IMR-90 (cell line): ENCODE data around the gene CELA1. TPM values are rescaled to one million over a fixed set of nuclear protein-coding genes. Genes with fewer than 3 reads are reported as not detected.

Experiments used
- ATAC-seq: fragments of 200-7000 bp; cut with Tn5 transposase; 2 replicates; pipeline ENCODE4 v1.9.1; 2020; ENCODE audit warnings: low read depth, mild to moderate bottlenecking, moderate library complexity
- BruUV-seq: library from RNA; stranded (reverse); fragments of 400-500 nt; replicated peaks from 2 replicates; lab custom pipeline; 2021; lab: Mats Ljungman, UMichigan
- CTCF ChIA-PET: fragments of 300-600 bp; formaldehyde crosslinking; extraction: SDS; loops from one replicate; lab custom pipeline; 2021; ENCODE audit warnings: antibody characterized with exemption; lab: Yijun Ruan, JAX
- POLR2A ChIA-PET: fragments of 300-600 bp; sonication (Branson Sonifier 250); formaldehyde crosslinking; loops from one replicate; lab custom pipeline; 2022; ENCODE audit warnings: antibody characterized with exemption; ENCODE audit not compliant: unreplicated experiment; lab: Charles Lee
- DNase-seq: peaks from one replicate; pipeline ENCODE4 v3.0.0; 2013
- H2AFZ ChIP-seq: replicated peaks from 2 replicates; pipeline ENCODE3; 2013; ENCODE audit warnings: low read length, mild to moderate bottlenecking; ENCODE audit not compliant: poor library complexity
- H2AK5ac ChIP-seq: 2 replicates; pipeline ENCODE4 v1.6.1; 2013; ENCODE audit warnings: low read depth, low read length, inconsistent platforms
- H2AK9ac ChIP-seq: replicated peaks from 2 replicates; pipeline ENCODE3; 2013; ENCODE audit warnings: mild to moderate bottlenecking, low read depth, low read length, moderate library complexity; ENCODE audit not compliant: poor library complexity
- H2BK120ac ChIP-seq: 2 replicates; pipeline ENCODE4 v1.6.1; 2013; ENCODE audit warnings: low read depth, low read length, inconsistent platforms
- H2BK15ac ChIP-seq: 3 replicates; pipeline ENCODE4 v1.6.1; 2013; ENCODE audit warnings: low read depth, low read length, inconsistent platforms
- H2BK20ac ChIP-seq: 2 replicates; pipeline ENCODE4 v1.6.1; 2013; ENCODE audit warnings: low read depth, mild to moderate bottlenecking, inconsistent platforms, low read length, moderate library complexity
- H2BK5ac ChIP-seq: 2 replicates; pipeline ENCODE4 v1.6.1; 2013; ENCODE audit warnings: mild to moderate bottlenecking, low read depth, low read length, inconsistent platforms; ENCODE audit not compliant: poor library complexity, severe bottlenecking
- H3K14ac ChIP-seq: replicated peaks from 2 replicates; pipeline ENCODE4 v1.6.1; 2013; ENCODE audit warnings: low read depth, low read length, inconsistent platforms
- H3K18ac ChIP-seq: 2 replicates; pipeline ENCODE4 v1.6.1; 2013; ENCODE audit warnings: low read depth, low read length, control low read depth
- H3K23ac ChIP-seq: 2 replicates; pipeline ENCODE4 v1.6.1; 2013; ENCODE audit warnings: low read depth, low read length, inconsistent platforms
- H3K27ac ChIP-seq: 2 replicates; pipeline ENCODE4 v1.5.1; 2013; ENCODE audit warnings: mild to moderate bottlenecking, control low read depth, low read length; ENCODE audit not compliant: insufficient read depth
- H3K27me3 ChIP-seq: 2 replicates; pipeline ENCODE4 v1.6.1; 2013; ENCODE audit warnings: low read length; ENCODE audit not compliant: control insufficient read depth, insufficient read depth
- H3K36me3 ChIP-seq: 2 replicates; pipeline ENCODE4 v1.6.1; 2013; ENCODE audit warnings: low read length, mixed read lengths; ENCODE audit not compliant: control insufficient read depth, insufficient read depth
- H3K4ac ChIP-seq: 2 replicates; pipeline ENCODE4 v1.6.1; 2013; ENCODE audit warnings: low read depth, low read length, inconsistent platforms
- H3K4me1 ChIP-seq: 2 replicates; pipeline ENCODE4 v1.6.1; 2013; ENCODE audit warnings: low read length, mixed read lengths; ENCODE audit not compliant: control insufficient read depth, insufficient read depth
- H3K4me2 ChIP-seq: 2 replicates; pipeline ENCODE4 v1.6.1; 2013; ENCODE audit warnings: low read depth, mild to moderate bottlenecking, control low read depth, low read length, moderate library complexity
- H3K4me3 ChIP-seq: 2 replicates; pipeline ENCODE4 v1.5.1; 2013; ENCODE audit warnings: low read depth, mild to moderate bottlenecking, control low read depth, low read length, moderate library complexity; ENCODE audit not compliant: insufficient read depth
- H3K56ac ChIP-seq: 2 replicates; pipeline ENCODE4 v1.6.1; 2013; ENCODE audit warnings: low read length, inconsistent platforms; ENCODE audit not compliant: insufficient read depth; ENCODE audit errors: extremely low read depth
- H3K79me1 ChIP-seq, 2 experiments: 2 replicates each; pipeline ENCODE4 v1.6.1; 2013; ENCODE audit warnings: low read length in 2 of 2, inconsistent platforms in 1 of 2, low read depth in 1 of 2
- H3K9ac ChIP-seq: 2 replicates; pipeline ENCODE4 v1.6.1; 2013; ENCODE audit warnings: low read depth, low read length, control low read depth
- H3K9me1 ChIP-seq: 2 replicates; pipeline ENCODE4 v1.6.1; 2013; ENCODE audit warnings: low read length, inconsistent platforms; ENCODE audit not compliant: insufficient read depth
- H3K9me3 ChIP-seq: 2 replicates; pipeline ENCODE4 v1.6.1; 2013; ENCODE audit warnings: low read length; ENCODE audit not compliant: control insufficient read depth, insufficient read depth
- H4K20me1 ChIP-seq: 2 replicates; pipeline ENCODE4 v1.6.1; 2013; ENCODE audit warnings: low read length, inconsistent platforms; ENCODE audit not compliant: insufficient read depth
- H4K5ac ChIP-seq: 2 replicates; pipeline ENCODE4 v1.6.1; 2013; ENCODE audit warnings: mild to moderate bottlenecking, low read depth, low read length, control low read depth
- H4K8ac ChIP-seq, 2 experiments: 2 replicates each; pipeline ENCODE4 v1.6.1; 2013; ENCODE audit warnings: low read depth in 2 of 2, low read length in 2 of 2, control low read depth in 1 of 2, inconsistent platforms in 1 of 2
- H4K91ac ChIP-seq: 2 replicates; pipeline ENCODE4 v1.6.1; 2013; ENCODE audit warnings: low read depth, low read length, inconsistent platforms; ENCODE audit not compliant: insufficient read depth
- BHLHE40 ChIP-seq: fragments of 150-350 bp; IDR thresholded peaks from 2 replicates; pipeline ENCODE4 v1.6.1; 2016; ENCODE audit warnings: mild to moderate bottlenecking, low read depth, low read length
- CHD1 ChIP-seq: IDR thresholded peaks from 2 replicates; pipeline ENCODE4 v1.6.1; 2012; ENCODE audit warnings: low read depth, low read length, improper control_type of control experiment
- RCOR1 ChIP-seq: IDR thresholded peaks from 2 replicates; pipeline ENCODE4 v1.6.1; 2012; ENCODE audit warnings: mild to moderate bottlenecking, low read length, improper control_type of control experiment; ENCODE audit not compliant: insufficient replicate concordance
- RFX5 ChIP-seq: IDR thresholded peaks from 2 replicates; pipeline ENCODE4 v1.8.0; 2012; ENCODE audit warnings: low read depth, mild to moderate bottlenecking, low read length, moderate library complexity
- WGBS, 2 experiments: methylation state at CpG; one replicate each; pipeline versions ENCODE4 v1.1.5 to v1.1.7; 2013; ENCODE audit warnings: missing lambda C conversion rate in 2 of 2; ENCODE audit not compliant: insufficient read length in 1 of 2; ENCODE audit errors: extremely low coverage in 2 of 2; 5-methylcytosine and 5-hydroxymethylcytosine counted together
- dilution Hi-C: fragments of 300-500 bp; cut with HindIII; formaldehyde crosslinking; loops from one replicate; pipeline ENCODE4 v1.14.3; 2018; ENCODE audit warnings: low sequenced_read_pairs; ENCODE audit not compliant: unreplicated experiment
- in situ Hi-C: fragments of 300-500 bp; cut with MboI; formaldehyde crosslinking; loops from 3 replicates; pipeline ENCODE4 v1.14.3; 2019; ENCODE audit warnings: low sequenced_read_pairs, inconsistent platforms, mixed read lengths
- intact Hi-C: fragments of 100-400 bp; cut with micrococcal nuclease; formaldehyde crosslinking; loops from 2 replicates; pipeline ENCODE4 v1.10.0; 2022
- polyA plus RNA-seq, 3 experiments: library from polyadenylated mRNA; depleted of rRNA; stranded (reverse); fragments of >200 nt; gene quantifications; 2 replicates each; pipeline ENCODE4 v1.2.3, GENCODE V29; 2012; ENCODE audit warnings: low replicate concordance in 1 of 3
- total RNA-seq: library from RNA; depleted of rRNA; stranded (reverse); fragments of >200 nt; gene quantifications from 2 replicates; pipeline ENCODE4 v1.2.3, GENCODE V29; 2012

The CELA1 gene
- total and polyA plus RNA-seq, 2 of the 4 experiments (the other 2 are of a cell fraction) = not detected

- TF ChIP-seq RCOR1 = no peak
Observed at GRCh38 chr12:51351913-51352532, 5.5 kb upstream of the CELA1 start (continued).

GRCh38 chr12:51349026-51349425 is 2.5 kb upstream of the CELA1 start:
- H3K9me1 ChIP-seq = peaks cover 2% of the 10 kb centered on the region
- ChIA-PET CTCF (interaction anchor here (0.6 to 2.9 kb wide), 3 partner anchors 8 to 327 kb away, joined by 3 to 17 read pairs (median 8); no protein-coding TSS in a partner anchor), POLR2A (no interaction called here)
- dilution Hi-C loops = no loop called here
- H3K36me3 ChIP-seq = no peaks in the 10 kb centered on the region
- H3K4me1 ChIP-seq = peaks cover 6% of the 10 kb centered on the region
- no peak overlapping the region for H3K56ac ChIP-seq
- no peak overlapping the region for H3K9ac ChIP-seq
- ATAC-seq = peak; percentile 64
- H3K9me3 ChIP-seq = no peaks in the 10 kb centered on the region
- no peak overlapping the region for H2AK9ac ChIP-seq
- no peaks in the 10 kb centered on the region for H3K27me3 ChIP-seq
- H2BK15ac ChIP-seq = no peak overlapping the region
- no peak overlapping the region for H2AK5ac ChIP-seq
- intact Hi-C loops = loop anchor here (10.0 kb wide), 1 partner anchor 264 kb away; the partner anchor contains the start of gene CSRNP2
- H3K23ac ChIP-seq = no peak overlapping the region
- no peak overlapping the region for H2BK5ac ChIP-seq
- H4K5ac ChIP-seq = no peak overlapping the region
- H4K20me1 ChIP-seq = no peaks in the 10 kb centered on the region
- H2BK20ac ChIP-seq = no peak overlapping the region; the same call in 1 of the 2 replicates
- WGBS, 2 experiments = no CpG with 5 or more reads among the region's 5 CpGs
- no peak overlapping the region for H3K4me2 ChIP-seq
- H2AFZ ChIP-seq = peak overlapping the region; percentile 24
- H4K91ac ChIP-seq = peak overlapping the region; percentile 28; the same call in 1 of the 2 replicates
- H3K27ac ChIP-seq = no peak overlapping the region
- no peaks in the 10 kb centered on the region for H3K79me1 ChIP-seq
- TF ChIP-seq RFX5 = no peak
- TF ChIP-seq CHD1 = no peak
- TF ChIP-seq BHLHE40 = 0 out of 2 replicates have a peak, but pooled peaks have one; percentile 15
- peak; percentile 41 for TF ChIP-seq RCOR1
- no peak overlapping the region for H4K8ac ChIP-seq
- no peak overlapping the region for H3K4me3 ChIP-seq
- in situ Hi-C loops = loop anchor here (10.0 kb wide), 2 partner anchors 264 to 524 kb away; partner anchors contain the start of gene CSRNP2
- no TSS peak for BruUV-seq
- H3K4ac ChIP-seq = peak overlapping the region; percentile 53
- H2BK120ac ChIP-seq = no peak overlapping the region
- DNase-seq = peak; percentile 59
- H3K18ac ChIP-seq = no peak overlapping the region
- H3K14ac ChIP-seq = no peak overlapping the region
